H1 (cell line): ENCODE results near the gene RASD2. TPM values are rescaled to one million over a fixed set of nuclear protein-coding genes. Genes with fewer than 3 reads are reported as not detected.

Experiments
- CTCF ChIA-PET: fragments of 300-600 bp; sonication (Branson Sonifier 250); formaldehyde crosslinking; loops from one replicate; lab custom pipeline; 2021; ENCODE audit not compliant: partially characterized antibody; lab: Charles Lee
- POLR2A ChIA-PET: fragments of 300-600 bp; sonication (Branson Sonifier 250); formaldehyde crosslinking; loops from one replicate; lab custom pipeline; 2021; ENCODE audit warnings: inconsistent platforms; ENCODE audit not compliant: partially characterized antibody; lab: Charles Lee
- DNase-seq, 2 experiments: peaks; one replicate each; pipeline versions ENCODE4 v3.0.0 to v3.0.0-alpha.2; 2010 to 2022; ENCODE audit warnings: low spot score in 2 of 2, low read depth in 1 of 2, mixed read lengths in 1 of 2
- FAIRE-seq: peaks from 2 replicates; lab custom pipeline; 2011; peaks lifted over from hg19 to GRCh38; lab: Jason Lieb, UNC
- H2AFZ ChIP-seq: 2 replicates; pipeline ENCODE4 v1.8.1; 2012; ENCODE audit warnings: low read length, inconsistent platforms
- H2AK5ac ChIP-seq: 2 replicates; pipeline ENCODE4 v1.6.1; 2013; ENCODE audit warnings: low read depth, low read length
- H2BK120ac ChIP-seq: replicated peaks from 2 replicates; pipeline ENCODE3; 2013; ENCODE audit warnings: low read depth, low read length, inconsistent platforms
- H2BK12ac ChIP-seq: 2 replicates; pipeline ENCODE4 v1.6.1; 2013; ENCODE audit warnings: low read depth, low read length
- H2BK15ac ChIP-seq: 2 replicates; pipeline ENCODE4 v1.6.1; 2013; ENCODE audit warnings: low read length
- H2BK20ac ChIP-seq: 2 replicates; pipeline ENCODE4 v1.6.1; 2013; ENCODE audit warnings: low read length
- H2BK5ac ChIP-seq: 2 replicates; pipeline ENCODE4 v1.6.1; 2013; ENCODE audit warnings: low read depth, low read length
- H3K14ac ChIP-seq: 2 replicates; pipeline ENCODE4 v1.6.1; 2013; ENCODE audit warnings: inconsistent platforms; ENCODE audit not compliant: insufficient read length
- H3K18ac ChIP-seq: 2 replicates; pipeline ENCODE4 v1.6.1; 2013; ENCODE audit warnings: low read length; ENCODE audit errors: extremely low read depth
- H3K23ac ChIP-seq: 2 replicates; pipeline ENCODE4 v1.6.1; 2013; ENCODE audit warnings: inconsistent platforms; ENCODE audit not compliant: insufficient read length
- H3K23me2 ChIP-seq: 2 replicates; pipeline ENCODE4 v1.6.1; 2013; ENCODE audit warnings: low read depth, low read length
- H3K27ac ChIP-seq: 2 replicates; pipeline ENCODE4 v1.6.1; 2011; ENCODE audit warnings: low read depth, low read length, inconsistent platforms
- H3K27me3 ChIP-seq, 4 experiments: replicated peaks in 1 of 4; 1 replicate in 1 of 4; 2 replicates in 3 of 4; pipeline versions ENCODE4 v1.6.1 to v1.8.1; 2011 to 2013; ENCODE audit warnings: low read length in 3 of 4, mild to moderate bottlenecking in 3 of 4, inconsistent platforms in 2 of 4, mixed read lengths in 2 of 4, moderate library complexity in 1 of 4; ENCODE audit not compliant: control insufficient read depth in 3 of 4, insufficient read depth in 3 of 4; ENCODE audit errors: extremely low read depth in 1 of 4
- H3K36me3 ChIP-seq, 4 experiments: 2 replicates each; pipeline versions ENCODE4 v1.6.1 to v1.8.1; 2011 to 2013; ENCODE audit warnings: mild to moderate bottlenecking in 4 of 4, low read length in 3 of 4, moderate library complexity in 2 of 4, control low read depth in 1 of 4, inconsistent platforms in 1 of 4; ENCODE audit not compliant: insufficient read depth in 4 of 4, control insufficient read depth in 2 of 4
- H3K4ac ChIP-seq: replicated peaks from 2 replicates; pipeline ENCODE3; 2013; ENCODE audit warnings: low read length, low read depth, mixed read lengths, inconsistent platforms; ENCODE audit not compliant: insufficient read length
- H3K4me1 ChIP-seq, 4 experiments: replicated peaks in 1 of 4; 1 replicate in 1 of 4; 2 replicates in 3 of 4; pipeline versions ENCODE4 v1.6.1 to v1.8.1; 2011 to 2013; ENCODE audit warnings: low read length in 3 of 4, inconsistent platforms in 2 of 4, mixed read lengths in 1 of 4; ENCODE audit not compliant: insufficient read depth in 4 of 4, control insufficient read depth in 3 of 4
- H3K4me2 ChIP-seq, 2 experiments: 2 replicates each; pipeline versions ENCODE4 v1.6.1 to v1.8.1; 2011 to 2013; ENCODE audit warnings: low read depth in 2 of 2, low read length in 2 of 2, control low read depth in 1 of 2, inconsistent platforms in 1 of 2, mild to moderate bottlenecking in 1 of 2; ENCODE audit not compliant: insufficient read depth in 1 of 2
- H3K4me3 ChIP-seq, 4 experiments: fragments of 200-600, 300-600 bp in 1 of 4; sonication (generic), shearing (Covaris generic), sonication (Bioruptor Twin) in 1 of 4; 2 replicates each; pipeline versions ENCODE4 v1.5.1 to v1.8.1; 2011 to 2016; ENCODE audit warnings: low read length in 4 of 4, low read depth in 3 of 4, control low read depth in 2 of 4, inconsistent platforms in 2 of 4, mild to moderate bottlenecking in 2 of 4, mixed read lengths in 1 of 4, moderate library complexity in 1 of 4; ENCODE audit not compliant: insufficient read depth in 2 of 4; ENCODE audit errors: extremely low read depth in 1 of 4
- H3K56ac ChIP-seq: replicated peaks from 2 replicates; pipeline ENCODE3; 2013; ENCODE audit warnings: low read depth, mild to moderate bottlenecking, mixed read lengths, low read length, inconsistent platforms; ENCODE audit not compliant: insufficient read length
- H3K79me1 ChIP-seq: 2 replicates; pipeline ENCODE4 v1.6.1; 2013; ENCODE audit warnings: low read depth, low read length, control low read depth
- H3K79me2 ChIP-seq, 2 experiments: 2 replicates each; pipeline versions ENCODE4 v1.6.1 to v1.8.1; 2012 to 2013; ENCODE audit warnings: low read length in 2 of 2, mild to moderate bottlenecking in 2 of 2, inconsistent platforms in 1 of 2; ENCODE audit not compliant: insufficient read depth in 2 of 2, control insufficient read depth in 1 of 2
- H3K9ac ChIP-seq, 4 experiments: replicated peaks in 1 of 4; 1 replicate in 1 of 4; 2 replicates in 3 of 4; pipeline versions ENCODE4 v1.6.1 to v1.8.1; 2011 to 2013; ENCODE audit warnings: low read depth in 3 of 4, low read length in 3 of 4, control low read depth in 2 of 4, mild to moderate bottlenecking in 2 of 4, moderate library complexity in 2 of 4, inconsistent platforms in 1 of 4; ENCODE audit errors: extremely low read depth in 1 of 4
- H3K9me3 ChIP-seq, 2 experiments: 2 replicates each; pipeline versions ENCODE4 v1.6.1 to v1.8.1; 2012 to 2013; ENCODE audit warnings: mild to moderate bottlenecking in 2 of 2, moderate library complexity in 2 of 2, control low read depth in 1 of 2, inconsistent platforms in 1 of 2, low read depth in 1 of 2, low read length in 1 of 2, mixed read lengths in 1 of 2; ENCODE audit not compliant: insufficient read depth in 2 of 2
- H4K20me1 ChIP-seq, 2 experiments: replicated peaks in 1 of 2; 2 replicates each; pipeline versions ENCODE3 to v1.8.1; 2011 to 2013; ENCODE audit warnings: inconsistent platforms in 2 of 2, low read length in 2 of 2, mild to moderate bottlenecking in 1 of 2; ENCODE audit not compliant: insufficient read depth in 2 of 2, control insufficient read depth in 1 of 2
- H4K5ac ChIP-seq: 2 replicates; pipeline ENCODE4 v1.6.1; 2013; ENCODE audit warnings: low read length, low read depth, mixed read lengths, inconsistent platforms; ENCODE audit not compliant: insufficient read length
- H4K8ac ChIP-seq: 2 replicates; pipeline ENCODE4 v1.8.0; 2013; ENCODE audit warnings: mild to moderate bottlenecking, moderate library complexity, low read length, inconsistent platforms; ENCODE audit not compliant: insufficient read depth; ENCODE audit errors: extremely low read depth
- H4K91ac ChIP-seq: replicated peaks from 2 replicates; pipeline ENCODE3; 2013; ENCODE audit warnings: low read length, mixed read lengths, inconsistent platforms; ENCODE audit not compliant: insufficient read length
- CEBPB ChIP-seq: IDR thresholded peaks from 2 replicates; pipeline ENCODE4 v1.6.1; 2012; ENCODE audit warnings: low read depth, low read length
- CREB1 ChIP-seq: IDR thresholded peaks from 2 replicates; pipeline ENCODE4 v1.6.1; 2012; ENCODE audit warnings: inconsistent platforms
- CTBP2 ChIP-seq: IDR thresholded peaks from 2 replicates; pipeline ENCODE4 v1.7.0; 2011; ENCODE audit warnings: borderline replicate concordance, mild to moderate bottlenecking, moderate library complexity, mixed read lengths, low read length; ENCODE audit not compliant: insufficient read depth, insufficient read length
- SIRT6 ChIP-seq: IDR thresholded peaks from one replicate; pipeline ENCODE4 v1.7.1; 2012; ENCODE audit warnings: low read length, inconsistent platforms
- SP4 ChIP-seq: IDR thresholded peaks from 2 replicates; pipeline ENCODE4 v1.6.1; 2012; ENCODE audit warnings: low read length, inconsistent platforms
- SUZ12 ChIP-seq: fragments of 200-600 bp; sonication (generic); IDR thresholded peaks from 2 replicates; pipeline ENCODE4 v1.6.1; 2012; ENCODE audit warnings: mild to moderate bottlenecking, inconsistent platforms, low read length, moderate library complexity, mixed read lengths
- YY1 ChIP-seq: IDR thresholded peaks from 2 replicates; pipeline ENCODE4 v1.6.1; 2011; ENCODE audit warnings: low read depth, mild to moderate bottlenecking, low read length
- ZNF274 ChIP-seq: IDR thresholded peaks from 2 replicates; pipeline ENCODE4 v1.7.0; 2012; ENCODE audit warnings: low read length, borderline replicate concordance; ENCODE audit errors: extremely low read depth
- WGBS, 2 experiments: shearing (Covaris generic) in 1 of 2; methylation state at CpG; one replicate each; pipeline versions ENCODE4 v1.1.6 to v1.1.7; 2013 to 2015; ENCODE audit warnings: low lambda C conversion rate in 2 of 2, mixed read lengths in 2 of 2, inconsistent platforms in 1 of 2, low coverage in 1 of 2, missing lambda C conversion rate in 1 of 2; ENCODE audit not compliant: insufficient replicate concordance in 2 of 2, insufficient coverage in 1 of 2, insufficient read length in 1 of 2; ENCODE audit errors: extremely low coverage in 1 of 2, missing lambda C conversion rate in 1 of 2; 5-methylcytosine and 5-hydroxymethylcytosine counted together
- polyA plus RNA-seq, 7 experiments: library from polyadenylated mRNA; depleted of rRNA in 3 of 7; stranded (reverse) in 5 of 7; unstranded in 2 of 7; fragments of >200 nt in 5 of 7; fragments of 200-250 nt in 2 of 7; gene quantifications; 1 replicate in 5 of 7; 2 replicates in 1 of 7; 4 replicates in 1 of 7; pipeline versions ENCODE4 v1.2.1 to v1.2.3, GENCODE V29; 2011 to 2013; ENCODE audit warnings: missing spikeins in 2 of 7, mixed read lengths in 2 of 7
- total RNA-seq: library from RNA; stranded (reverse); fragmentation: NEBNext Ultra II Directional; extraction: Animal tissue kit (Norgen Biotek cat#: 25700); gene quantifications from 2 replicates; pipeline ENCODE4 v1.2.1, GENCODE V29; 2021
- TF ChIP-seq, protein P1 (sequence below), 3 experiments: IDR thresholded peaks; 1 replicate in 2 of 3; 2 replicates in 1 of 3; pipeline versions ENCODE4 v1.5.1 to v1.6.1; 2011; ENCODE audit warnings: low read length in 3 of 3, mild to moderate bottlenecking in 3 of 3, inconsistent platforms in 2 of 3, low read depth in 1 of 3, moderate library complexity in 1 of 3; ENCODE audit not compliant: insufficient read depth in 1 of 3; ENCODE audit errors: control extremely low read depth in 1 of 3

RASD2 gene
- total and polyA plus RNA-seq, 2 of the 8 experiments (the other 6 are each of a cell fraction or from before 2014, with no cell fraction given), result 1.9 to 5.1 TPM

GRCh38 chr22:35558031-35558430, 17.4 kb downstream of the RASD2 start:
- H3K9ac ChIP-seq, result no peak overlapping the region

More at GRCh38 chr22:35558031-35558430, 17.4 kb downstream of the RASD2 start:
- no peak overlapping the region for H3K4ac ChIP-seq
- no peak overlapping the region for H2AK5ac ChIP-seq
- no peak overlapping the region for H4K91ac ChIP-seq
- H3K18ac ChIP-seq, result no peak overlapping the region
- H3K23me2 ChIP-seq, result no peaks in the 10 kb centered on the region
- DNase-seq (no peak), FAIRE-seq (no peak)
- no peaks in the 10 kb centered on the region for H3K79me1 ChIP-seq
- TF ChIP-seq, protein P1, sequence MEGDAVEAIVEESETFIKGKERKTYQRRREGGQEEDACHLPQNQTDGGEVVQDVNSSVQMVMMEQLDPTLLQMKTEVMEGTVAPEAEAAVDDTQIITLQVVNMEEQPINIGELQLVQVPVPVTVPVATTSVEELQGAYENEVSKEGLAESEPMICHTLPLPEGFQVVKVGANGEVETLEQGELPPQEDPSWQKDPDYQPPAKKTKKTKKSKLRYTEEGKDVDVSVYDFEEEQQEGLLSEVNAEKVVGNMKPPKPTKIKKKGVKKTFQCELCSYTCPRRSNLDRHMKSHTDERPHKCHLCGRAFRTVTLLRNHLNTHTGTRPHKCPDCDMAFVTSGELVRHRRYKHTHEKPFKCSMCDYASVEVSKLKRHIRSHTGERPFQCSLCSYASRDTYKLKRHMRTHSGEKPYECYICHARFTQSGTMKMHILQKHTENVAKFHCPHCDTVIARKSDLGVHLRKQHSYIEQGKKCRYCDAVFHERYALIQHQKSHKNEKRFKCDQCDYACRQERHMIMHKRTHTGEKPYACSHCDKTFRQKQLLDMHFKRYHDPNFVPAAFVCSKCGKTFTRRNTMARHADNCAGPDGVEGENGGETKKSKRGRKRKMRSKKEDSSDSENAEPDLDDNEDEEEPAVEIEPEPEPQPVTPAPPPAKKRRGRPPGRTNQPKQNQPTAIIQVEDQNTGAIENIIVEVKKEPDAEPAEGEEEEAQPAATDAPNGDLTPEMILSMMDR (IDR thresholded peaks at IDR 0.05; ENCODE audit: control extremely low read depth in 1 of 3, insufficient read depth in 1 of 3, low read depth in 1 of 3, low read length in 3 of 3), result no peak
- TF ChIP-seq SIRT6 (no peak), SUZ12 (no peak), YY1 (no peak), CTBP2 (no peak), CEBPB (no peak), SP4 (no peak), CREB1 (no peak), ZNF274 (no peak)
- no peak overlapping the region for H3K14ac ChIP-seq
- H3K9me3 ChIP-seq, result no peaks in the 10 kb centered on the region
- H2AFZ ChIP-seq, result no peak overlapping the region
- H3K23ac ChIP-seq, result no peak overlapping the region
- whole genome bisulfite sequencing, 2 experiments, result 82% methylated on average over 5 of the region's 5 CpGs; no CpG with 5 or more reads in 1 of the 2 experiments
- no peak overlapping the region for H3K27ac ChIP-seq
- no peak overlapping the region for H4K8ac ChIP-seq
- no peak overlapping the region for H3K4me3 ChIP-seq
- peaks cover 0 to 7% (median 5%) of the 10 kb centered on the region in 4 experiments; a peak in 4 of 7 replicates for H3K4me1 ChIP-seq
- H3K56ac ChIP-seq, result no peak overlapping the region
- CTCF ChIA-PET, result interaction anchor here (1.4 kb wide), 1 partner anchor 20 kb away, joined by 3 read pairs; no protein-coding TSS in a partner anchor
- H2BK12ac ChIP-seq, result no peak overlapping the region
- H3K36me3 ChIP-seq, result no peaks in the 10 kb centered on the region
- no peak overlapping the region for H2BK15ac ChIP-seq
- H4K5ac ChIP-seq, result no peak overlapping the region
- no peaks in the 10 kb centered on the region for H3K27me3 ChIP-seq
- H2BK120ac ChIP-seq, result no peak overlapping the region
- H3K4me2 ChIP-seq, result no peak overlapping the region
- H2BK20ac ChIP-seq, result no peak overlapping the region
- H3K79me2 ChIP-seq, result no peaks in the 10 kb centered on the region
- no peaks in the 10 kb centered on the region for H4K20me1 ChIP-seq
- no peak overlapping the region for H2BK5ac ChIP-seq
- POLR2A ChIA-PET, result interaction anchor here (1.2 kb wide), 1 partner anchor 9 kb away, joined by 4 read pairs; no protein-coding TSS in a partner anchor
